ENCODE results near the gene SHOX.

DNA sequence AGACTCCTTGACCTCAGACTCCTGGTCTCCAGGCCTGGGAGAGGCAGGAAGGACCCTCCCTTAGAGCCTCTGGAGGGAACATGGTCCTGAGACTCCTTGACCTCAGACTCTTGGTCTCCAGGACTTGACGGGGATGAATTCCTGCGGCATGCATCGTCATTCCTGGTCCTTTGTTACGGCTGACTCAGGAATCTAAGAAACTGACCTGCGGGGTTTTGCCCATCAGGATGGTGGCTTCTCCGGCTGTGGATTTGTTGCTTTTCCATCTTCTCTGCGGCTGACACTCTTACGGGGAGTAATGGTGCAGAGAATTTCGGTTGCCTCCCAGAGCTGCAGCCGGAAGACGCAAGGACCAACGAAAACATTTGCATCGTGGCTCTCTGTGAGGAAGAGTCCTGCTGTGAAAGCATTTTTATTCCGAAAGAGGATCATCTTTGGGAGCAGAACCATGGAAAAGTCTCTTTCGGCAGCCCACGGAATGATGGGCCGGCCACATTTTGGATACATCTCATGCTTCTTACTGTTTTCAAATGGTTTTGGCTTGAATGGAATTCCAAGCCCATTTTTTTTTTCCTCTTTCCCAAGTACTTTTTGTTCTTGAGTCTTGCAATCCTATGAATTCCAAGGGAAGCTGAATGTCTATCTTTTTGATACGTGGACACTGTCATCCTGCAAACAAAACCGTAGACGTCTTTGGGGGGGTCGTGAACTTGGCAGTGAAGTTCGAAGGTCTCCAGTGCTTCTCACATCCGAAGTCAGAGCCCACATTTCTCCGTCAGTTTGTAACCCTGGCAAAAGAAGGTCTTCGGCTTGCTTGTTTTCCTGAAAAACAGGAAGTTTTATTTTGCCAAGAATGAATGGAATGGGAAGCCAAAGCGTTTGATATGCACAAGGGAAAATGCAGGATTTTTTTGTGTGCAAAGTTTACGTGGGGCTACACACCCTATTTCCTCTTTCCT lies 36.5 kb downstream of the SHOX start:
- TF ChIP-seq, protein P1, sequence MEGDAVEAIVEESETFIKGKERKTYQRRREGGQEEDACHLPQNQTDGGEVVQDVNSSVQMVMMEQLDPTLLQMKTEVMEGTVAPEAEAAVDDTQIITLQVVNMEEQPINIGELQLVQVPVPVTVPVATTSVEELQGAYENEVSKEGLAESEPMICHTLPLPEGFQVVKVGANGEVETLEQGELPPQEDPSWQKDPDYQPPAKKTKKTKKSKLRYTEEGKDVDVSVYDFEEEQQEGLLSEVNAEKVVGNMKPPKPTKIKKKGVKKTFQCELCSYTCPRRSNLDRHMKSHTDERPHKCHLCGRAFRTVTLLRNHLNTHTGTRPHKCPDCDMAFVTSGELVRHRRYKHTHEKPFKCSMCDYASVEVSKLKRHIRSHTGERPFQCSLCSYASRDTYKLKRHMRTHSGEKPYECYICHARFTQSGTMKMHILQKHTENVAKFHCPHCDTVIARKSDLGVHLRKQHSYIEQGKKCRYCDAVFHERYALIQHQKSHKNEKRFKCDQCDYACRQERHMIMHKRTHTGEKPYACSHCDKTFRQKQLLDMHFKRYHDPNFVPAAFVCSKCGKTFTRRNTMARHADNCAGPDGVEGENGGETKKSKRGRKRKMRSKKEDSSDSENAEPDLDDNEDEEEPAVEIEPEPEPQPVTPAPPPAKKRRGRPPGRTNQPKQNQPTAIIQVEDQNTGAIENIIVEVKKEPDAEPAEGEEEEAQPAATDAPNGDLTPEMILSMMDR (IDR thresholded peaks at IDR 0.05), result no peak
- TF ChIP-seq POLR2A (IDR thresholded peaks at IDR 0.05), result no peak
